GM21526 (cell line): ENCODE results near the gene TIMP2.
"Not testable (repeated sequence)": the region's sequence is repeated elsewhere in the genome, so short reads cannot be mapped to it uniquely, and the experiment has no call there.

ENCODE experiments used
- ATAC-seq: cut with Tn5 transposase; IDR thresholded peaks from one replicate; pipeline ENCODE4 v1.9.1; 2021; ENCODE audit warnings: moderate library complexity; ENCODE audit not compliant: unreplicated experiment, low FRiP score

The TIMP2 gene

DNA sequence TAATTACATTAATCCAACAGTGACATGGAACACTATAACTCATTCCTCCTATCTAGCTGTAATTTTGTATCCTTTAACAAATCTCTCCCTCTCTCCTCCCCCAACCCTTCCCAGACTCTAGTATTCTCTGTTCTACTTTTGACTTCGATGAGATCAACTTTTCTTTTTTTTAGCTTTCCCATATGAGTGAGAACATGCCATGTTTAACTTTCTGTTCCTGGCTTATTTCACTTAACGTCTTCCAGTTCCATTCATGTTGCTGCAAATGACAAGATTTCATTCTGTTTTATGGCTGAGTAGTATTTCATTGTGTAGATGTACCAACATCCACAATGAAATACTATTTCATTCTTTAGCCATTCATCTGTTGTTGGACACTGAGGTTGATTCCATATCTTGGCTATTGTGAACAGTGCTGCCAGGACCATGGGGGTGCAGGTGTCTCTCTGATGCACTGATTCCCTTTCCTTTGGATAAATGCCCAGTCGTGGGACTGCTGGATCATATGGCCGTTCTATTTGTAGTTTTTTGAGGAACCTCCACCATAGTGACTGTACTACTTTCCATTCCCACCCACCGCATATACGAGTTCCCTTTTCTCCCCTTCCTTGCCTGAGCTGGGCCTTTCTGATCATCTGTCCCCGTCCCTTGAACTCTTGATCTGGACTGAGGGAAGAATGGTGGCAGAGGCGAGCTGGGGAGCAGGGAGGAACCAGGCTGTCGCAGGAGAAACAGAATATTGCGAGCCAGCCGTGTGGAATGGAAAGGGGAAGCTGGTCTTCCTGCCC lies 14.5 kb downstream of the TIMP2 start:
- no peak for ATAC-seq

DNA sequence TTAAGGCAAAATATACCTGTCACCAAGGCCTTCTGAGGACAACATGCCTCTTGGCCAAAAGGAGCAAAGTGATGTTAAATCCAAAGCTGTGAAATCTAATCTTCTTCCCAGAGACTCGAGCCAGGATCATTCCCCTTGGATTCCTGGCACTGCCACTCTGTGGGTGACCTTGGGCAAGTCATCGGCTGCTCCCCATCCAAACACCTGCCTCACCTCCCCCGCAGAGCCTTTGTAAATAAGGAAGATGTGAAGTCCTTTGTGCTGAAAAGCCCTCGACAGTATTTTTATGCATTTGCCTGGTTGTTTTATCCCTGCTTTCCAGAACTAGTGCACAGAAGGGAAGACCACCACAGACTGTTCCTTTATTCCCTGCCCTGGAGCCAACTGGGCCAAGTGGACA lies 16.8 kb downstream of the TIMP2 start:
- ATAC-seq, result no peak

DNA sequence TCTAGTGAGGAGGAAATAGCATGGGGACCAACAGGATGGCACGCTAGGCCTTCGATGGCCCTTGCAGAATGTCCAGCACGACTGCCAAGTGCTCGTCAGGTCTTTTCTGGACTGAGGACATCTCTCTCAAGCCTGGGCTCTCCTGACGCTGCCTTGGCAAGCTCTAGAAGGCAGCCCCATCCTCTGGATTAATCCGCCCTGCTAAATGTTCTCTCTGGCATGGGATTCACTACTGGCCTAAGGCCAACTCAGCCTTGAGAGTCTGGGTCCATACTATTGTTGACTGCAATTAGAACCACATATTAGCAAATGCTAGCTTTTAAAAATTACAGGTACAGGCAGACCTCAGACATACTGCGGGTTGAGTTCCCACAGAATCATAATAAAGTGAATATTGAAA lies 19.6 kb downstream of the TIMP2 start:
- no peak for ATAC-seq

DNA sequence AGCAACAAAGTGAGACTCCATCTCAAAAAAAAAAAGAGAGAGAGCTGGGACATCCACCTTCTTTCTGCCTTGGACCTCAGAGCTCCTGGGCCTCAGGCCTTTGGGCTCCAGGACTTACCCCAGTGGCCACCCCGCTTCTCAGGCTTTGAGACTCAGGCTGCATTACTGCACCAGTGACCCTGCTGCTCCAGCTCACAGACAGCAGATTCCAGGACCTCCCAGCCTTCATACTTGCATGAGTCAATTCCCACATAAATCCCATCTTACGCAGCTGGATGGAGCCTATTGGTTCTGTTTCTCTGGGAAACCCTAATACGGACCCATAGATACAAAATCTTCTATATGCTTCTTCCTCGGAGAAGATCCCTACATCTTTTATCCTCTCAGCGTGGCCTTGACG lies 20.1 kb downstream of the TIMP2 start:
- ATAC-seq, result no peak

DNA sequence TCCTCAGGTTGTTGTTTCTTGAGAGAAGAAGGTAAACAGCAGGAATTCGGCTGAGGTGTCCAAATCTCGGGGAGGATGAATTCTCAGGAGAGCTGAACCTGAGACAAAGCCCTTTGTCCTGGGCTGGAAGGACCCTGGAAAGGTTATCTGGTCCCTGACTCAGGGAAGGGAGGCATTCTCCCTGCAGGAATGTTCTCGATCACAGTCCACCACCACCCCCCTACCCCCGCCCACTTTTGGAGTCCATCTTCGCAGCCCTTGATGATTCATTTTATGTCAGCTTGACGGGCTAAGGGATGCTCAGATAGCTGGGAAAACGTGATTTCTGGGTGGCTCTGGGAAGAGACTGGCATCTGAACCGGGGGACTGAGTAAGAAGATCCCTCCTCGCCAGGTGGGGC lies 20.8 kb downstream of the TIMP2 start:
- no peak for ATAC-seq

DNA sequence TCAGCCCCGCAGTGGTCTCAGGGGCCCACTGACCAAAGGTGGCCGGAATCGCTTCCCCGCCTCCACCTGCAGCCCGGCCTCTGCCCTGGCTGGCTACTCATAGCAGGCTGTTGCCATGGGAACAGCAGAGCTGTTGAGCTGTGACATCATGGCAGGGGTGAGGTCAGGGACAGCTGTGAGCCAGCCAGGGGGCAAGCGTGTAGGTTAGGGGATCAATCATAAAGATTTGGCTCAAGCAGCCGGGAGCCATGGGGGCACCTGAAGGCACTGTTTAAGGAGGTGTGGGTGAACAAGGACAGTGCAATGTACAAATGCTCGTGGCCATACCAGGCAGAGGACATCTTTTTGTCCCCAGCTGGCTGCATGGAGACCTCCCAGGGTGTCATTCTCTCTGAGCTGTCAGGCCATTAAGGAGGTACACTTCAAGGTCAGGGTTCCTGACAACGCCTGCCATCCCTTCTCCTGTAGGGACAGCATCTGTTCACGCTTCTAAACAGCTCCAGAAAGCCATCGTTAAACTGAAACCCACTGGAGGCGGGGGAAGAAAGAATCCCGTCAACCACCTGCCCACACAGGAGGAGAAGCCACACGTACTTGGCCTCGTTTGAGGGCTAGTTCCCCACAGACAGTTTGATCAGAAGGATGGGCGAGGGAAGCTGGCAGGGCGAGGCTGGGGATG lies 21.9 kb downstream of the TIMP2 start, which contains the start of gene CEP295NL:
TSS of gene CEP295NL (minus strand) at position 101 of the 679 bp plus-strand sequence. CDS start 1,373 bp downstream, outside the sequence.
- no peak for ATAC-seq

DNA sequence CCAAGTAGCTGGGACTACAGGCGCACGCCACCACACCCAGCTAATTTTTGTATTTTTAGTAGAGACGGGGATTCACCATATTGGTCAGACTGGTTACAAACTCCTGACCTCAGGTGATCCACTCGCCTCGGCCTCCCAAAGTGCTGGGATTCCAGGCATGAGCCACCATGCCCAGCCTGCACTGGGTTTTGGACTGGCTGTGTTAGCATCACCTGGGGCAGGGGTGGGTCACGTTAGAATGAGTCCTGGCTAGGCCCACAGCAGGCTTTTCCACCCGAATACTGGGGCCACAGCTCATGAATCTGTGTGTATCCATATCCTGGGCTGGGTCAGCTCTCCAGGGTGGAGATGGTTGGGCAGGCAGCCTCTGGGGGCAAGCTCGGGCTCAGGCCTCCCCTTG lies 23.0 kb downstream of the TIMP2 start:
- not testable (repeated sequence) for ATAC-seq

DNA sequence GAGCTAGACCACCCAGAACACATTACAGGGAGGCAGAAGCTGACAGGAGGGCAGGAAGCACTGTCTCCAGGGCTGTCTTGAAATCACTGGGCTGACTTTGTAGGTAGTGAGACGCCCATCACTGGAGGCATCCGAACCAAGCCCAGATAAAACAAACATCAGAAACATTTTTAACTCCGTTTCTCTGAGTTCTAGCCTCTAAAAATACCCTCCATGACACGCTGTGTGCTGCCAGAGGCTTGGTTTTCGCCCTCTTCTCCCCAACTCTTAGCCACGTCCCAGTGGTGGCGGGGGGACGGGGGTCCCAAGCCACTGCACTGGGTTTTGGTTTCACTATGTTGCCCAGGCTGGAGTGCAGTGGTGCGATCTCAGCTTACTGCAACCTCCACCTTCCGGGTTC lies 23.4 kb downstream of the TIMP2 start:
- ATAC-seq, result no peak

DNA sequence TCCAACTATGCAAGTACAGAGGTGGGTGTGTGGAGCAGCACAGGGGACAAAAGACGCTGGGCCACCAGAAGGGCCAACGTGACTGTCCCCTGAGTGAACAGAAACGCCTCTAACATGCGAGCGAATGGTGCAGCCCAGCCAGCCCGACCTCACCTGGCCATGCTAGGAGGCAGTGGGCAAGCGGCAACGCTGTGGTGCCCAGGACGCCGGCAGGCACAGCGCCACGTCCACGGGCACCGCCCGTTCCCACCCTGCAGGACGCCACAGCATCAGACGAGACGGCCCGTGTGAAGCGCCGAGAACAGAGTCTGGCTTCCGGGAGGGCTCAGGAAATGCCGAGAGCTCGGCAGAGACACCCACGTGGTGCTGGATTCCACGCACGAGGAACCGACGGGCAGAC lies 24.4 kb downstream of the TIMP2 start:
- ATAC-seq, result no peak

DNA sequence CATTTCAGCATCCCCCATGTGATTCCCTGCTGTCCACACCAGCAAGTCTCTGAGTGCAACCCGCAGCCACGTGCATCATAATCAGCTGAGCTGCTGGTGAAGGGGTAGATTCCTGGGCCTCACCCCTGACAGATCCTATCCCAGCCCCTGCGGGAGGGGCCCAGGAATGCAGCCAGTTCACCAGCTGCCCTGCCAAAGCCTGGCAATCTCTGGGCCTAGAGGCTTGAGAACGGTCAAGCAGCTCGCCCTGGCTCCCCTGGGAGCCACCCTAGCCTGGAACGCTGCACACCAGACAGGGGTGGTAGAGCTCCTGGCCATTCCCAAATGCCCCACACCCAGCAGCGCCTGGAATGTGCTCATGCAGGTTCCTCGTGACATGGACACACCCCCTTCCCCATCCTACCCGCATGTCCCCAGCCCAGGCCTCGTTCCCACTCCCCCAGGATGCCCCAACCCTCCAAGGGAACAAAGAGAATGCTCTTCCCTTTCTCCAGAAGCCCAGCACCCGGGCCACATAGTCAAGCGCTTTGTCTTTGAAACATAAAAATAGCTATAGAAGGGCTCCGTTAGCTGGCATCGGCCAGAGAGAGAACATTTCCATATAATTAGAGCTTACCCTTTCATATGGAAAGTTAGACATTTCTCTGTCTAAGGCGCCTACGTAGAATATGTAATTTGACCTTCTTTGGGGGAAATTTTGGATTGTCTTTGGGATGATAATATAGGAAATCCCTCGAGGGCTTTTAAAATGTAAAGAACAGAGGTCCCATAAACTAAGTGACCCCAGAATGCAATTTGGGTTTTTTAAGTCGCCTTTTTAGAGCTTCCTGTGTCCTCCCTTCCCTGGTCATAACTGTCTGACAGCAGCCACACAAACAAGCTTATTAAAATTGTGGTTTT lies 25.6 kb downstream of the TIMP2 start:
- no peak for ATAC-seq

DNA sequence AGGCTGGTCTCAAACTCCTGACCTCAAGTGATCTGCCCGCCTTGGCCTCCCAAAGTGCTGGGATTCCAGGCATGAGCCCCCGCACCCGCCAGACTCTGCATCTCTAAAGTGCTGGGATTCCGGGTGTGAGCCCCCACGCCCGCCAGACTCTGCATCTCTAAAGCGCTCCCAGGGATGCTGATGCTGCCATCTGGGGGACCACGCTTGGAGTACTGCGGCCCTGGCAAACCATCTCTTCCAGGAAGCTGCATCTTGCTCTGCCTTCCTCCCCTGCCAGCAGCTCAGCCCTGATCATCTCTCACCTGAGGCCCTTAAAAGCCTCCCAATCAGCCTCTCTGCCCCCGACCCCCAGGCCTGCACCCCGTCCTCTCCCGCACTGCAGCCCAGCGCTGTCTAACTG lies 26.2 kb downstream of the TIMP2 start:
- no peak for ATAC-seq

DNA sequence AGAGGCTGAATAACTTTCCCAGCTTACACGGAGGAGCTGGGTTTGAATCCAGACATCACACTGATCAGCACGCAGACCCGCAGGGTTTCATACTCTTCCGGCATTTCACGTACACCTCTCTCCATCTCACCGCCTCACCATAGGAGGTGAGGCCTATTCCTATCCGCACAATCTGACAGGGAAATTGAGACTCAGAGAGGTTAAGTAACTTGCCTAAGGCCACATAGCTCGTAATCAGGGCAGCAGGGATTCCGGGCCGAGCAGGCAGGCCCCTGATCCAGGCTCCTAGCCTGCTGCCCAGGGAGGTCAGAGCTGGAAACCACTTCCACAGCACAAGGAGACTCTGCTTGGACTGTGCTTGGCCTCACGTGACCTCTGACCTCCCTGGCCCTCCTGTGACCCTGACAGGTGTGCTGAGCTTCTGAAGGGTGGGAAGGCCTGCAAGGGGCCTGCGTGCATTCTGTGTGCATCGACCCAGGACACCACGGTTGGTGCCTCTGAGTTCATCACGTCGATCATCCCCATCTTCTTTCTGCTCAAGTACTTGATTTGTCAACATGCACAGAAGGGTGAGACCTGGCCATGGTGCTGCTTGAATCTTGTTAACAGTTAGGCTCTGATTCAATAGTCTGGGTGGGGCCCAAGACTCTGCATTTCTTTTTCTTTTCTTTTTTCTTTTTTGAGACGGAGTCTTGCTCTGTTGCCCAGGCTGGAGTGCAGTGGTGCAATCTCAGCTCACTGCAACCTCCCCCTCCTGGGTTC lies 26.9 kb downstream of the TIMP2 start:
- ATAC-seq, result no peak

DNA sequence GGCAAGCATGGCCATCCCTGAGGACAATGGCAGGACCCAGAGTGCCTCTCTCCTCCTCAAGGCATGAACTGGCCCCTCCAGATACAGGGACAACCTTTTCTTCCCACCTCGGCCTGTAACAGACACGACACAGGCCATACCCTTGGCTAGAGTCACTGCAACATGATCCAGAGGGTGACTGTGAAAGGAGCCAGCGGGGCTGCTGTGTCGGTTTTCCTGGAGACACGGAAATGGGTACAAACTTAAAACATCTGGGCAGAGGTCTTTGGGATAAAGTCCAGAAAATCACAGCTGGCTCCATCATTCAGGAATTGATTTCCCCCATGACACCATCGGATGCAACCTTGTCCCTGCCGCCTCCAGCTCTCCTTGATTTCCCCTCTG lies 27.5 kb downstream of the TIMP2 start:
- ATAC-seq, result no peak

DNA sequence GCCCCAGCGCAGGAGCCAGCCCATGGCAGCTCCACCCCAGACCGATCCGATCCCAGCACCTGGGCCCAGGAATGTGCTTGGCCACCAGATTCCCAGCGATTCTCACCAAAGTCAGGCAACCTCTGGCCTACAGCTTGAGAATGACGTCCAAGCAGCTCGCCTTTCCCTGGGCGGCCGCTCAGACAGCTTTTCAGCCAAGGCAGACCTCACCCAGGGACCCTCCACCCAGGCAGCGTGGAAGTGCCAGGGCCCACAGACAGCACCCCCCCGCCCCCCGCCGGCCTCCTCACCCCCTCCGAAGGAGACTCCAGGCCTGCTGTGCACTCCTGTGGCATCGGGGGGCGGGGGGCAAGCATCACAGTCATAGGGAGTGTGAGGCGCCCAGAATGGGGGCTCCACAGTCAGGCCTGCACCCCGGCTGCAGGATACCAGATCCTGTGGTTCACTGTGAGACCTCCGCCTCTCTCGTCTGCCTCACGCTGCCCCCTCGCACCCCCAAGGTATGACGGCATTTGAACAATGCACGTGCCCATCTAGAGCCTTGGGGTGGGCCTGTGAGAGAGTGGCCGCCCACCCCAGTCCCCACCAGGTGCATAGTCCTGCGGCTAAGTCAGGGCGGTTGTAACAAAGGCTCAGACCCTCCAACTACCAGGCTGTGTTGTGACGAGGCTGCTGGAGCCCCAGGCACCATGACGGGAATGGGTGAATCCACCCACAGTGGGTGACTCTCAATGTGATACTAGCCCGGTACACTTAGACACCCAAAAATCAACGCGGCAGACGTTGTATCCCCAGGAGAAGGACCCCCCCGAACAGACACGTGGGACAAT lies 28.1 kb downstream of the TIMP2 start:
- ATAC-seq, result no peak

DNA sequence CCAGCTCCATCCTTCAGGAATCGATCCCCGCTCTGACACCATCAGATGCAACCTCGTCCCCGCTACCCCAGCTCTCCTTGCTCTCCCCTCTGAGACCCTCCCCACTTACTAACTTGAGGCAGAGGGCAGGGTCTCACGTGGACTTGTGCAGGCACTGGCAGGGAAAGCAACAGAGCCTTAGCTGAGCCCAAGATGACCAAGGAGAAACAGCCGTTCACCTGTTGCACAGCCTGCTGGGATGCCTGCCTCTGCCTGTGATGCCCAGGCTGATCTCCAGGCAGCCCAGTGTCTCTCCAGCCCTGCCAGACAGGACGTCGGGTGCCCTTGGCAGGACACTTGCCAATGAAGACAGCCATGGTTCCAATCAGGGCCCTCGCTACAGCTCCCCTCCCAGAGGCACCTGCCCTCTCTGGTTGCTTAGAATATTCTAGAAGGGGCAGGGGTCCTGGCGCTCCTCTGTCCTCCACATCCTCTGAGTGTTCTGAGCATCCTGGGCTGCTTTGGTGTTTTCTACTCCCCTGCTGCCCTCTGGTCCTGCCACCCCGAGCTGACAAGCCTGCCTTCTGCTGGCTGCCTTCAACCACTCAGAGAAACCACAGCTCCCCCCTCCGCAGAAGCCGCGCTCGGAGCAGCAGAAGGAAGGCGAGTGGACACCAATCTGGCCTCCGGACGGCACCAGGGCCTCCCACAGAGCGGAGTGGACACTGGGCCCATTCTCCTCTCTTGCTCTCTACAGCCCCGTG lies 28.9 kb downstream of the TIMP2 start:
- ATAC-seq, result no peak

DNA sequence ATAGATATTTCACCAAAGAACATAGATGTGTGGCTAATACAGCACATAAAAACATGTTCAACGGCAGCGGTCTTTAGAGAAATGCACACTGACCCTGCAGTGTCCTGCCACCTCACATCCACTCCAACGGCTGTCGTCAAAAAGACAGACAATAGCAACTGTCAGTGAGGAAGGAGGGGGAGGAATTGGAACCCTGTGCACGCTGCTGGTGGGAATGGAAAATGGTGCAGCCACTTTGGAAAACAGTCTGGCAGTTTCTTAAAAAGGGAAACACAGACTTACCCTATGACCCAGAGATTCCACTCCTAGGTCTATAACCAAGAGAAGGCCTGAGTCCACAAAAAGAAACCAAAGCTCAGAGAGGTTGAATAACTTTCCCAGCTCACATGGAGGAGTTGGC lies 29.9 kb downstream of the TIMP2 start:
- ATAC-seq, result no peak

DNA sequence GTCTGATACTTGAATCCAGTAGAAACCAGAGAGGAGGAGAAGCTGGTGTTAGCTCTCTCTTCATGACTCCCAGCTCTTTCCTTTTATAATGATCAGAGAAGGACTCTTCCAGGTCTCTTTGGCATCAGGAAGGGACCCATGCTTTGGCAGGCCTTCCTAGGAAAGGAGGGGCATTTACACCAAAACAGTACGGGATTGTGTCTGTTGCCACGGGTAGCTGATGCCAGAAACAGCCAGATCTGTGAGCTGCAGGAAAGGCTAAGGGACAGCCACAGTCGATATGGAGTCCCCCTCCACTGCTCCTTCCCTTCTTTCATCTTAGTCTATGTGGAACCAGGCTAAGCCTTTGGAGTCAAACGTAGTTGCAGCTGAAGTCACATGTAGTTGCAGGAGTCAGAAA lies 31.5 kb downstream of the TIMP2 start:
- no peak for ATAC-seq

DNA sequence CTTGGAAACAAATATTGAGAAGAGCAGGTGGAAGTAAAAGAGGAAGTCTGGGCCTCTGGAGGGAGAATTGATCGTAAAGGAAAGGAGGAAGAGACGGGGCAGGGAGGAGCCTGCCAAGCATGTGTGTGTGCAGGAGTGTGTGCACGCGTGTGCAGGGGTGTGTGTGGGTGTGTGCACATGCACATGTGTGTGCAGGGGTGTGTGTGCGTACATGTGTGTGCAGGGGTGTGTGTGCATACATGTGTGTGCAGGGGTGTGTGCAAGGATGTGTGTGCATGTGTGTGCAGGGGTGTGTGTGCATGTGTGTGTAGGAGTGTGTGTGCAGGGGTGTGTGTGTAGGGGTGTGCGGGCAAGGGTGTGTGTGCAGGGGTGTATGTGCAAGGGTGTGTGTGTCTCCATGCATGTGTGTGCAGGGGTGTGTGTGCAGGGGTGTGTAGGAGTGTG lies 32.2 kb downstream of the TIMP2 start:
- ATAC-seq, result no peak

DNA sequence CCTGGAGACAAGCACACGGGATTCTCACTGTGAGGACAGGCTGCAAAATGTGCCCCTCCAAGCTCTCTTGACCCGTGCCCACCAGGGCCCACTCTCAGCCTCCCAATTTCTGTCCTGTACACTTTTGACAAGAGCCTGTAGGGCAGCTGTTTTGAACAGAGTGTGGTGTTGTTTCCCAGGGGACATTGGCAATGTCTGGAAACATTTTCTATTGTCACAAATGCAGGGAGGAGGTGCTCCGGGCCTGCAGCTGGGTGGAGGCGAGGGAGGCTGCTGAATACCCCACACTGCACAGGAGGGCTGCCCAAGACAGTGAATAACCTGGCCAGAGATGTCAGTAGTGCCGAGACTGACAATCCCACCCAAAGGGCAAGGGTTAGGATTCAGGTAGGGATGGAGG lies 32.7 kb downstream of the TIMP2 start:
- ATAC-seq, result no peak
